Measurements from ENCODE around the gene SLC6A5.
"Not testable (repeated sequence)": the region's sequence is repeated elsewhere in the genome, so short reads cannot be mapped to it uniquely, and the experiment has no call there.

SLC6A5 gene

GRCh38 chr11:20599221-20600019, at the start of gene SLC6A5:
Gene SLC6A5, plus strand, starts transcription at chr11:20599608. Its CDS starts 65 bp downstream, at chr11:20599673.
- DNase-seq (ENCODE audit: extremely low read depth in 1 of 2, low read depth in 1 of 2), result no peak

- no peak for DNase-seq (ENCODE audit: extremely low read depth in 1 of 2, low read depth in 1 of 2)
These were observed 48.3 kb upstream of the SLC6A5 start for GRCh38 chr11:20551096-20551495.

- DNase-seq (ENCODE audit: extremely low read depth in 1 of 2, low read depth in 1 of 2), result no peak
These were observed 43.6 kb upstream of the SLC6A5 start for GRCh38 chr11:20555783-20556182.

GRCh38 chr11:20556396-20556795, 43.0 kb upstream of the SLC6A5 start:
- DNase-seq (ENCODE audit: extremely low read depth in 1 of 2, low read depth in 1 of 2), result not testable (repeated sequence)

- DNase-seq (ENCODE audit: extremely low read depth in 1 of 2, low read depth in 1 of 2), result no peak
These were observed 40.7 kb upstream of the SLC6A5 start for GRCh38 chr11:20558741-20559140.

GRCh38 chr11:20559523-20560300, 39.7 kb upstream of the SLC6A5 start:
- DNase-seq (ENCODE audit: extremely low read depth in 1 of 2, low read depth in 1 of 2), result no peak

GRCh38 chr11:20561915-20562314, 37.5 kb upstream of the SLC6A5 start:
- DNase-seq (ENCODE audit: extremely low read depth in 1 of 2, low read depth in 1 of 2), result no peak

GRCh38 chr11:20563866-20564265, 35.5 kb upstream of the SLC6A5 start:
- no peak for DNase-seq (ENCODE audit: extremely low read depth in 1 of 2, low read depth in 1 of 2)

GRCh38 chr11:20564846-20565635, 34.4 kb upstream of the SLC6A5 start:
- no peak for DNase-seq (ENCODE audit: extremely low read depth in 1 of 2, low read depth in 1 of 2)

- not testable (repeated sequence) for DNase-seq (ENCODE audit: extremely low read depth in 1 of 2, low read depth in 1 of 2)
These were observed 33.3 kb upstream of the SLC6A5 start for GRCh38 chr11:20566115-20566514.

- DNase-seq (ENCODE audit: extremely low read depth in 1 of 2, low read depth in 1 of 2), result no peak
These were observed 32.6 kb upstream of the SLC6A5 start for GRCh38 chr11:20566591-20567434.

- DNase-seq (ENCODE audit: extremely low read depth in 1 of 2, low read depth in 1 of 2), result not testable (repeated sequence)
These were observed 19.7 kb upstream of the SLC6A5 start for GRCh38 chr11:20579725-20580124.

GRCh38 chr11:20583201-20583600, 16.2 kb upstream of the SLC6A5 start:
- DNase-seq (ENCODE audit: extremely low read depth in 1 of 2, low read depth in 1 of 2), result no peak

GRCh38 chr11:20584093-20584774, 15.2 kb upstream of the SLC6A5 start:
- DNase-seq (ENCODE audit: extremely low read depth in 1 of 2, low read depth in 1 of 2), result no peak

- no peak for DNase-seq (ENCODE audit: extremely low read depth in 1 of 2, low read depth in 1 of 2)
These were observed 9.6 kb upstream of the SLC6A5 start for GRCh38 chr11:20589796-20590195.

- DNase-seq (ENCODE audit: extremely low read depth in 1 of 2, low read depth in 1 of 2), result no peak
These were observed 9.0 kb upstream of the SLC6A5 start for GRCh38 chr11:20590381-20590780.

- DNase-seq (ENCODE audit: extremely low read depth in 1 of 2, low read depth in 1 of 2), result no peak
These were observed 6.7 kb upstream of the SLC6A5 start for GRCh38 chr11:20592741-20593140.

- DNase-seq (ENCODE audit: extremely low read depth in 1 of 2, low read depth in 1 of 2), result no peak
These were observed 4.9 kb upstream of the SLC6A5 start for GRCh38 chr11:20594274-20595061.

- no peak for DNase-seq (ENCODE audit: extremely low read depth in 1 of 2, low read depth in 1 of 2)
These were observed 4.3 kb upstream of the SLC6A5 start for GRCh38 chr11:20595101-20595500.
